SK-N-SH (cell line): Measurements from ENCODE around the gene ATL2. TPM values are rescaled to one million over a fixed set of nuclear protein-coding genes. Genes with fewer than 3 reads are reported as not detected.

Experiments
- CTCF ChIA-PET: fragments of 300-600, 350-600 bp; formaldehyde crosslinking; extraction: SDS; loops from one replicate; lab custom pipeline; 2021; lab: Yijun Ruan, JAX
- POLR2A ChIA-PET: fragments of 350-600 bp; sonication (Branson Sonifier 250); formaldehyde crosslinking; extraction: SDS; loops from one replicate; lab custom pipeline; 2020; ENCODE audit warnings: antibody characterized with exemption, inconsistent platforms; lab: Yijun Ruan, JAX
- DNase-seq: peaks from one replicate; pipeline ENCODE4 v3.0.0; 2012
- H2AFZ ChIP-seq: fragments of 200-600 bp; sonication (generic); 2 replicates; pipeline ENCODE4 v1.8.1; 2016; ENCODE audit warnings: antibody characterized with exemption, mild to moderate bottlenecking, low read depth
- H3F3A ChIP-seq: fragments of 200-600 bp; sonication (generic); replicated peaks from 2 replicates; pipeline ENCODE3; 2016; ENCODE audit warnings: antibody characterized with exemption, mild to moderate bottlenecking; ENCODE audit not compliant: insufficient read depth
- H3K27ac ChIP-seq, 2 experiments: fragments of 200-500 bp in 1 of 2; fragments of 200-600 bp in 1 of 2; sonication (Bioruptor generic) in 1 of 2; sonication (generic), shearing (Covaris generic) in 1 of 2; 2 replicates each; pipeline versions ENCODE4 v1.5.1 to v1.6.1; 2014 to 2016; ENCODE audit warnings: low read depth in 2 of 2, inconsistent platforms in 1 of 2, low read length in 1 of 2, mild to moderate bottlenecking in 1 of 2, mixed read lengths in 1 of 2
- H3K27me3 ChIP-seq: fragments of 200-600 bp; sonication (generic), shearing (Covaris generic); 2 replicates; pipeline ENCODE4 v1.6.1; 2016; ENCODE audit warnings: mixed run types; ENCODE audit not compliant: insufficient read depth
- H3K36me3 ChIP-seq, 2 experiments: fragments of 200-500 bp in 1 of 2; fragments of 200-600 bp in 1 of 2; sonication (Bioruptor generic) in 1 of 2; sonication (generic) in 1 of 2; replicated peaks in 1 of 2; 2 replicates each; pipeline versions ENCODE3 to v1.5.1; 2014 to 2016; ENCODE audit warnings: low read length in 1 of 2, mild to moderate bottlenecking in 1 of 2; ENCODE audit not compliant: insufficient read depth in 2 of 2, control insufficient read depth in 1 of 2
- H3K4me1 ChIP-seq, 2 experiments: fragments of 200-500 bp in 1 of 2; fragments of 200-600 bp in 1 of 2; sonication (Bioruptor generic) in 1 of 2; sonication (generic), shearing (Covaris generic) in 1 of 2; 2 replicates each; pipeline versions ENCODE4 v1.5.1 to v1.6.1; 2014 to 2016; ENCODE audit warnings: low read depth in 1 of 2, low read length in 1 of 2, mixed run types in 1 of 2; ENCODE audit not compliant: insufficient read depth in 2 of 2, control insufficient read depth in 1 of 2
- H3K4me2 ChIP-seq: fragments of 200-600 bp; sonication (generic), shearing (Covaris generic); 2 replicates; pipeline ENCODE4 v1.6.1; 2017; ENCODE audit warnings: mixed run types
- H3K4me3 ChIP-seq, 2 experiments: fragments of 200-500 bp in 1 of 2; fragments of 200-600 bp in 1 of 2; sonication (Bioruptor generic) in 1 of 2; sonication (generic), shearing (Covaris generic) in 1 of 2; 2 replicates each; pipeline versions ENCODE4 v1.5.1 to v1.8.1; 2014 to 2016; ENCODE audit warnings: low read depth in 2 of 2, inconsistent platforms in 1 of 2, low read length in 1 of 2, mild to moderate bottlenecking in 1 of 2, mixed read lengths in 1 of 2, moderate library complexity in 1 of 2
- H3K79me2 ChIP-seq: fragments of 200-600 bp; sonication (generic); 2 replicates; pipeline ENCODE4 v1.8.1; 2017; ENCODE audit warnings: mild to moderate bottlenecking; ENCODE audit not compliant: insufficient read depth
- H3K9ac ChIP-seq: fragments of 200-600 bp; sonication (generic); 2 replicates; pipeline ENCODE4 v1.6.1; 2017; ENCODE audit warnings: mixed run types
- H3K9me2 ChIP-seq: fragments of 200-600 bp; sonication (generic); 2 replicates; pipeline ENCODE4 v1.6.1; 2017; ENCODE audit warnings: mixed run types
- H3K9me3 ChIP-seq: fragments of 200-600 bp; sonication (generic); 2 replicates; pipeline ENCODE4 v1.6.1; 2017; ENCODE audit warnings: mixed run types, mild to moderate bottlenecking, moderate library complexity
- H4K20me1 ChIP-seq: fragments of 200-600 bp; sonication (generic); 2 replicates; pipeline ENCODE4 v1.6.1; 2017; ENCODE audit warnings: mild to moderate bottlenecking, mixed run types; ENCODE audit not compliant: insufficient read depth
- CHD2 ChIP-seq: fragments of 150-350 bp; IDR thresholded peaks from 2 replicates; pipeline ENCODE4 v1.6.1; 2018; ENCODE audit warnings: low read length; ENCODE audit not compliant: partially characterized antibody
- ELF1 ChIP-seq: IDR thresholded peaks from 2 replicates; pipeline ENCODE4 v1.4.0; 2012
- EP300 ChIP-seq, 2 experiments: IDR thresholded peaks; 2 replicates each; pipeline versions ENCODE4 v1.4.0 to v1.6.1; 2012; ENCODE audit warnings: borderline replicate concordance in 1 of 2, low read depth in 1 of 2, low read length in 1 of 2
- MXI1 ChIP-seq: IDR thresholded peaks from 2 replicates; pipeline ENCODE4 v1.6.1; 2012; ENCODE audit warnings: mild to moderate bottlenecking, low read depth, low read length, improper control_type of control experiment
- RAD21 ChIP-seq: IDR thresholded peaks from 2 replicates; pipeline ENCODE4 v1.6.1; 2012; ENCODE audit warnings: mild to moderate bottlenecking, low read length
- RCOR1 ChIP-seq: fragments of 150-350 bp; IDR thresholded peaks from 2 replicates; pipeline ENCODE4 v1.6.1; 2017; ENCODE audit warnings: antibody characterized with exemption, low read length
- REST ChIP-seq: IDR thresholded peaks from 2 replicates; pipeline ENCODE4 v1.6.1; 2012; ENCODE audit warnings: mild to moderate bottlenecking, low read depth, low read length, moderate library complexity
- RXRA ChIP-seq: IDR thresholded peaks from 2 replicates; pipeline ENCODE4 v1.4.0; 2012; ENCODE audit warnings: low read depth, mild to moderate bottlenecking, borderline replicate concordance
- SIN3A ChIP-seq: IDR thresholded peaks from 2 replicates; pipeline ENCODE4 v1.6.1; 2012; ENCODE audit warnings: low read depth, mild to moderate bottlenecking, low read length, moderate library complexity, borderline replicate concordance
- SMC3 ChIP-seq: IDR thresholded peaks from 2 replicates; pipeline ENCODE4 v1.6.1; 2012; ENCODE audit warnings: low read depth, low read length, improper control_type of control experiment
- TAF1 ChIP-seq: IDR thresholded peaks from 2 replicates; pipeline ENCODE4 v1.6.1; 2012; ENCODE audit warnings: low read depth, mild to moderate bottlenecking, low read length, moderate library complexity, borderline replicate concordance
- TEAD4 ChIP-seq: IDR thresholded peaks from 2 replicates; pipeline ENCODE4 v1.4.0; 2012; ENCODE audit warnings: mild to moderate bottlenecking, borderline replicate concordance; ENCODE audit not compliant: insufficient read depth
- WGBS: methylation state at CpG from one replicate; pipeline ENCODE4 v1.1.6; 2017; ENCODE audit warnings: low lambda C conversion rate; 5-methylcytosine and 5-hydroxymethylcytosine counted together
- polyA plus RNA-seq, 3 experiments: library from polyadenylated mRNA; depleted of rRNA; stranded (reverse); fragments of >200 nt; gene quantifications; 2 replicates each; pipeline ENCODE4 v1.2.3, GENCODE V29; 2012
- TF ChIP-seq, protein P1 (sequence below): IDR thresholded peaks from 2 replicates; pipeline ENCODE4 v1.4.0; 2012; ENCODE audit warnings: low read depth, borderline replicate concordance
- TF ChIP-seq, protein P2 (sequence below): fragments of 200-600 bp; sonication (generic); IDR thresholded peaks from 2 replicates; pipeline ENCODE4 v1.6.1; 2017; ENCODE audit warnings: antibody characterized with exemption, mild to moderate bottlenecking, moderate library complexity
- TF ChIP-seq, protein P3 (sequence below): fragments of 150-350 bp; IDR thresholded peaks from 2 replicates; pipeline ENCODE4 v1.6.1; 2017; ENCODE audit warnings: antibody characterized with exemption, low read length, low read depth, borderline replicate concordance
- TF ChIP-seq, protein P4 (sequence below): fragments of 150-350 bp; IDR thresholded peaks from 2 replicates; pipeline ENCODE4 v1.6.1; 2016; ENCODE audit warnings: mild to moderate bottlenecking, low read depth, low read length

ATL2 gene
- polyA plus RNA-seq, 1 of the 3 experiments (the other 2 are of a cell fraction) = 55.8 TPM

GRCh38 chr2:38419499-38419898, 42.4 kb upstream of the ATL2 start:
- Histone ChIP-seq H3K4me3 (no peak overlapping the region), H2AFZ (no peak overlapping the region), H3K36me3 (no peaks in the 10 kb centered on the region), H3K27ac (no peak overlapping the region), H4K20me1 (no peaks in the 10 kb centered on the region), H3K4me2 (no peak overlapping the region), H3K4me1 (peaks cover 0 to 5% of the 10 kb centered on the region in 2 experiments; a peak in 1 of 4 replicates), H3K79me2 (no peaks in the 10 kb centered on the region), H3K9ac (no peak overlapping the region), H3K9me3 (no peaks in the 10 kb centered on the region), H3F3A (no peaks in the 10 kb centered on the region), H3K9me2 (no peaks in the 10 kb centered on the region), H3K27me3 (peaks cover 9% of the 10 kb centered on the region; the same call in 1 of the 2 replicates)
- POLR2A ChIA-PET = no interaction called here
- no peak for TF ChIP-seq TAF1
- no peak for TF ChIP-seq RAD21
- TF ChIP-seq SMC3 = no peak
- no peak for TF ChIP-seq RCOR1
- TF ChIP-seq, protein P1, sequence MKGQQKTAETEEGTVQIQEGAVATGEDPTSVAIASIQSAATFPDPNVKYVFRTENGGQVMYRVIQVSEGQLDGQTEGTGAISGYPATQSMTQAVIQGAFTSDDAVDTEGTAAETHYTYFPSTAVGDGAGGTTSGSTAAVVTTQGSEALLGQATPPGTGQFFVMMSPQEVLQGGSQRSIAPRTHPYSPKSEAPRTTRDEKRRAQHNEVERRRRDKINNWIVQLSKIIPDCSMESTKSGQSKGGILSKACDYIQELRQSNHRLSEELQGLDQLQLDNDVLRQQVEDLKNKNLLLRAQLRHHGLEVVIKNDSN = no peak
- no peak for TF ChIP-seq RXRA
- no peak for TF ChIP-seq EP300 (IDR thresholded peaks at IDR 0.05; ENCODE audit: borderline replicate concordance in 1 of 2, low read depth in 1 of 2, low read length in 1 of 2)
- TF ChIP-seq, protein P2, sequence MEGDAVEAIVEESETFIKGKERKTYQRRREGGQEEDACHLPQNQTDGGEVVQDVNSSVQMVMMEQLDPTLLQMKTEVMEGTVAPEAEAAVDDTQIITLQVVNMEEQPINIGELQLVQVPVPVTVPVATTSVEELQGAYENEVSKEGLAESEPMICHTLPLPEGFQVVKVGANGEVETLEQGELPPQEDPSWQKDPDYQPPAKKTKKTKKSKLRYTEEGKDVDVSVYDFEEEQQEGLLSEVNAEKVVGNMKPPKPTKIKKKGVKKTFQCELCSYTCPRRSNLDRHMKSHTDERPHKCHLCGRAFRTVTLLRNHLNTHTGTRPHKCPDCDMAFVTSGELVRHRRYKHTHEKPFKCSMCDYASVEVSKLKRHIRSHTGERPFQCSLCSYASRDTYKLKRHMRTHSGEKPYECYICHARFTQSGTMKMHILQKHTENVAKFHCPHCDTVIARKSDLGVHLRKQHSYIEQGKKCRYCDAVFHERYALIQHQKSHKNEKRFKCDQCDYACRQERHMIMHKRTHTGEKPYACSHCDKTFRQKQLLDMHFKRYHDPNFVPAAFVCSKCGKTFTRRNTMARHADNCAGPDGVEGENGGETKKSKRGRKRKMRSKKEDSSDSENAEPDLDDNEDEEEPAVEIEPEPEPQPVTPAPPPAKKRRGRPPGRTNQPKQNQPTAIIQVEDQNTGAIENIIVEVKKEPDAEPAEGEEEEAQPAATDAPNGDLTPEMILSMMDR = no peak
- TF ChIP-seq REST = no peak
- TF ChIP-seq, protein P3, sequence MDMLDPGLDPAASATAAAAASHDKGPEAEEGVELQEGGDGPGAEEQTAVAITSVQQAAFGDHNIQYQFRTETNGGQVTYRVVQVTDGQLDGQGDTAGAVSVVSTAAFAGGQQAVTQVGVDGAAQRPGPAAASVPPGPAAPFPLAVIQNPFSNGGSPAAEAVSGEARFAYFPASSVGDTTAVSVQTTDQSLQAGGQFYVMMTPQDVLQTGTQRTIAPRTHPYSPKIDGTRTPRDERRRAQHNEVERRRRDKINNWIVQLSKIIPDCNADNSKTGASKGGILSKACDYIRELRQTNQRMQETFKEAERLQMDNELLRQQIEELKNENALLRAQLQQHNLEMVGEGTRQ = no peak
- no peak for TF ChIP-seq CHD2
- TF ChIP-seq SIN3A = no peak
- TF ChIP-seq TEAD4 = no peak
- TF ChIP-seq, protein P4, sequence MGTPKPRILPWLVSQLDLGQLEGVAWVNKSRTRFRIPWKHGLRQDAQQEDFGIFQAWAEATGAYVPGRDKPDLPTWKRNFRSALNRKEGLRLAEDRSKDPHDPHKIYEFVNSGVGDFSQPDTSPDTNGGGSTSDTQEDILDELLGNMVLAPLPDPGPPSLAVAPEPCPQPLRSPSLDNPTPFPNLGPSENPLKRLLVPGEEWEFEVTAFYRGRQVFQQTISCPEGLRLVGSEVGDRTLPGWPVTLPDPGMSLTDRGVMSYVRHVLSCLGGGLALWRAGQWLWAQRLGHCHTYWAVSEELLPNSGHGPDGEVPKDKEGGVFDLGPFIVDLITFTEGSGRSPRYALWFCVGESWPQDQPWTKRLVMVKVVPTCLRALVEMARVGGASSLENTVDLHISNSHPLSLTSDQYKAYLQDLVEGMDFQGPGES = no peak
- TF ChIP-seq MXI1 = no peak
- TF ChIP-seq ELF1 = no peak
- WGBS = 46% methylated on average over 5 of the region's 5 CpGs
- CTCF ChIA-PET = interaction anchor here (1.0 to 2.3 kb wide), 3 partner anchors 10 to 43 kb away, joined by 4 to 7 read pairs (median 6); partner anchors contain the start of gene ATL2
- DNase-seq = no peak
